ENCODE measurements around the gene THRAP3. TPM values are rescaled to one million over a fixed set of nuclear protein-coding genes. Genes with fewer than 3 reads are reported as not detected.
A peak's percentile ranks its signal among the peaks of the same experiment; 100 is the strongest.

THRAP3 gene
- total and polyA plus RNA-seq, 9 of the 15 experiments (the other 6 are each of a cell fraction or from before 2014, with no cell fraction given), result 66.2 to 135 (median 113) TPM

- TF ChIP-seq NR0B1 (IDR thresholded peaks at IDR 0.05; ENCODE audit: partially characterized antibody) (no peak), HINFP (tag; conservative IDR thresholded peaks at IDR 0.05; ENCODE audit: low read depth) (no peak), RB1 (IDR thresholded peaks at IDR 0.05; ENCODE audit: low read depth) (no peak), XRCC4 (IDR thresholded peaks at IDR 0.05; ENCODE audit: extremely low read depth, insufficient read depth, insufficient read length) (no peak), NR1H2 (CRISPR knock-in tag; IDR thresholded peaks at IDR 0.05) (no peak), PTRF (tag; IDR thresholded peaks at IDR 0.05) (no peak), MAFK (IDR thresholded peaks at IDR 0.05; ENCODE audit: low read length) (no peak), MTA1 (IDR thresholded peaks at IDR 0.05; ENCODE audit: borderline replicate concordance) (no peak), BRD4 (IDR thresholded peaks at IDR 0.05) (no peak), DEAF1 (CRISPR knock-in tag; IDR thresholded peaks at IDR 0.05) (no peak), MAZ (CRISPR knock-in tag; conservative IDR thresholded peaks at IDR 0.05 in 1 of 2, IDR thresholded peaks at IDR 0.05 in 1 of 2) (peak; percentile 41 to 76; a peak in 3 of 4 replicates), ZBTB33 (CRISPR knock-in tag; IDR thresholded peaks at IDR 0.05) (peak; percentile 89; the same call in 1 of the 2 replicates)
Measured at GRCh38 chr1:36323636-36324352, 99.6 kb downstream of the THRAP3 start, which contains the start of gene EVA1B (continued).

Data from K562 (cell line).